Gastroesophageal sphincter (tissue), 4 donors: Measurements from ENCODE around the gene EXD3. TPM values are rescaled to one million over a fixed set of nuclear protein-coding genes. Genes with fewer than 3 reads are reported as not detected.

Source experiments
- ATAC-seq: fragments of 150-250 bp; one replicate; pipeline ENCODE4 v1.9.1; 2016; ENCODE audit warnings: mild to moderate bottlenecking, moderate library complexity
- H3K27ac ChIP-seq, 4 donors: fragments of 200-600 bp; sonication (generic) in 3 of 4; 1 replicate in 3 of 4; 2 replicates in 1 of 4; pipeline ENCODE4 v1.5.1; 2016 to 2019
- H3K27me3 ChIP-seq: fragments of 200-600 bp; sonication (generic); one replicate; pipeline ENCODE4 v1.5.1; 2019
- H3K36me3 ChIP-seq, 2 donors: fragments of 200-600 bp; sonication (generic); one replicate each; pipeline ENCODE4 v1.5.1; 2019; ENCODE audit warnings: control low read depth in 1 of 2
- H3K4me1 ChIP-seq, 3 donors: fragments of 200-600 bp; sonication (generic); 1 replicate in 2 of 3; 2 replicates in 1 of 3; pipeline ENCODE4 v1.5.1; 2016 to 2019; ENCODE audit warnings: control low read depth in 2 of 3
- H3K4me3 ChIP-seq, 2 donors: fragments of 200-600 bp; sonication (generic); one replicate each; pipeline ENCODE4 v1.5.1; 2019; ENCODE audit warnings: mild to moderate bottlenecking in 1 of 2, moderate library complexity in 1 of 2
- H3K9me3 ChIP-seq, 3 donors: fragments of 200-600 bp; sonication (generic); one replicate each; pipeline ENCODE4 v1.5.1; 2017 to 2019; ENCODE audit warnings: control low read depth in 2 of 3
- EP300 ChIP-seq: sonication (generic); formaldehyde crosslinking; IDR thresholded peaks from one replicate; pipeline ENCODE4 v1.6.1; 2017; ENCODE audit warnings: antibody characterized with exemption, mild to moderate bottlenecking
- POLR2A ChIP-seq, 2 donors: fragments of 450-650 bp; IDR thresholded peaks; one replicate each; pipeline ENCODE4 v1.6.1; 2017; ENCODE audit warnings: antibody characterized with exemption in 2 of 2, mild to moderate bottlenecking in 2 of 2, moderate library complexity in 1 of 2
- POLR2AphosphoS5 ChIP-seq: sonication (generic); formaldehyde crosslinking; IDR thresholded peaks from one replicate; pipeline ENCODE4 v1.6.1; 2017; ENCODE audit warnings: antibody characterized with exemption
- WGBS, 2 donors: methylation state at CpG; one replicate each; pipeline ENCODE4 v1.1.5; 2018; ENCODE audit warnings: low coverage in 1 of 2; 5-methylcytosine and 5-hydroxymethylcytosine counted together
- total RNA-seq, 4 donors: library from RNA; depleted of rRNA; stranded (reverse); fragments of >200 nt; gene quantifications; one replicate each; pipeline ENCODE4 v1.1.0, GENCODE V29; 2016
- TF ChIP-seq, protein P1 (sequence below), 4 experiments: fragments of 200-600 bp in 2 of 4; fragments of 450-650 bp in 2 of 4; sonication (generic) in 1 of 4; IDR thresholded peaks; one replicate each; pipeline ENCODE4 v1.5.1; 2017 to 2019; ENCODE audit warnings: antibody characterized with exemption in 4 of 4, mild to moderate bottlenecking in 2 of 4, moderate library complexity in 2 of 4

The EXD3 gene
- total RNA-seq, 4 donors from 2014 or later = 3.7 to 29.7 (median 10.9) TPM

DNA sequence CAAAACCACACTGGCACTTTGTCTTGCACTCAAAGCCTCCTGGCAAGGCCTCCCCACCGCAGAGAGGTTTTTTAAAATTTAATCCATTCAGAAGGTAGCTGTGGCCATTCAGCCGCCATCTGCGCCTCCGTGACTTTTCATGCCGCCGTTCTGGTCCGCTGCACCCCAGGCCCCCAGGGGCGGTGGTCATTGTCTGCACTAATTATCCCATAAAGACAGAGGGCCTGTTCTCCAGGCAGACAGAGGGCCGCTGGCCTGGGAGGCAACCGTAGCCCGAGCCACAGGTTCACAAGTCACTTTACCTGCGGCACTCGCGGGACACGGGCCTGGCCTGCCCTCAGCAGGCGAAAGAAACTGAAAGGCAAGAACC is 49.4 kb downstream of the EXD3 start:
- H3K4me3 ChIP-seq = no peak overlapping the region
- H3K27ac ChIP-seq = no peak overlapping the region
- H3K27me3 ChIP-seq = no peaks in the 10 kb centered on the region
- no peaks in the 10 kb centered on the region for H3K9me3 ChIP-seq
- no peak for ATAC-seq
- WGBS, 2 donors = 100% methylated on average over 5 of the region's 16 CpGs; no CpG with 5 or more reads in 1 of the 2 donors
- H3K36me3 ChIP-seq = peaks cover 0 to 53% of the 10 kb centered on the region in 2 donors
- TF ChIP-seq EP300 (no peak), POLR2A (IDR thresholded peaks at IDR 0.05) (no peak), POLR2AphosphoS5 (no peak)
- TF ChIP-seq, protein P1, sequence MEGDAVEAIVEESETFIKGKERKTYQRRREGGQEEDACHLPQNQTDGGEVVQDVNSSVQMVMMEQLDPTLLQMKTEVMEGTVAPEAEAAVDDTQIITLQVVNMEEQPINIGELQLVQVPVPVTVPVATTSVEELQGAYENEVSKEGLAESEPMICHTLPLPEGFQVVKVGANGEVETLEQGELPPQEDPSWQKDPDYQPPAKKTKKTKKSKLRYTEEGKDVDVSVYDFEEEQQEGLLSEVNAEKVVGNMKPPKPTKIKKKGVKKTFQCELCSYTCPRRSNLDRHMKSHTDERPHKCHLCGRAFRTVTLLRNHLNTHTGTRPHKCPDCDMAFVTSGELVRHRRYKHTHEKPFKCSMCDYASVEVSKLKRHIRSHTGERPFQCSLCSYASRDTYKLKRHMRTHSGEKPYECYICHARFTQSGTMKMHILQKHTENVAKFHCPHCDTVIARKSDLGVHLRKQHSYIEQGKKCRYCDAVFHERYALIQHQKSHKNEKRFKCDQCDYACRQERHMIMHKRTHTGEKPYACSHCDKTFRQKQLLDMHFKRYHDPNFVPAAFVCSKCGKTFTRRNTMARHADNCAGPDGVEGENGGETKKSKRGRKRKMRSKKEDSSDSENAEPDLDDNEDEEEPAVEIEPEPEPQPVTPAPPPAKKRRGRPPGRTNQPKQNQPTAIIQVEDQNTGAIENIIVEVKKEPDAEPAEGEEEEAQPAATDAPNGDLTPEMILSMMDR (IDR thresholded peaks at IDR 0.05) = no peak
- peaks cover 0 to 8% (median 0%) of the 10 kb centered on the region in 3 donors for H3K4me1 ChIP-seq

DNA sequence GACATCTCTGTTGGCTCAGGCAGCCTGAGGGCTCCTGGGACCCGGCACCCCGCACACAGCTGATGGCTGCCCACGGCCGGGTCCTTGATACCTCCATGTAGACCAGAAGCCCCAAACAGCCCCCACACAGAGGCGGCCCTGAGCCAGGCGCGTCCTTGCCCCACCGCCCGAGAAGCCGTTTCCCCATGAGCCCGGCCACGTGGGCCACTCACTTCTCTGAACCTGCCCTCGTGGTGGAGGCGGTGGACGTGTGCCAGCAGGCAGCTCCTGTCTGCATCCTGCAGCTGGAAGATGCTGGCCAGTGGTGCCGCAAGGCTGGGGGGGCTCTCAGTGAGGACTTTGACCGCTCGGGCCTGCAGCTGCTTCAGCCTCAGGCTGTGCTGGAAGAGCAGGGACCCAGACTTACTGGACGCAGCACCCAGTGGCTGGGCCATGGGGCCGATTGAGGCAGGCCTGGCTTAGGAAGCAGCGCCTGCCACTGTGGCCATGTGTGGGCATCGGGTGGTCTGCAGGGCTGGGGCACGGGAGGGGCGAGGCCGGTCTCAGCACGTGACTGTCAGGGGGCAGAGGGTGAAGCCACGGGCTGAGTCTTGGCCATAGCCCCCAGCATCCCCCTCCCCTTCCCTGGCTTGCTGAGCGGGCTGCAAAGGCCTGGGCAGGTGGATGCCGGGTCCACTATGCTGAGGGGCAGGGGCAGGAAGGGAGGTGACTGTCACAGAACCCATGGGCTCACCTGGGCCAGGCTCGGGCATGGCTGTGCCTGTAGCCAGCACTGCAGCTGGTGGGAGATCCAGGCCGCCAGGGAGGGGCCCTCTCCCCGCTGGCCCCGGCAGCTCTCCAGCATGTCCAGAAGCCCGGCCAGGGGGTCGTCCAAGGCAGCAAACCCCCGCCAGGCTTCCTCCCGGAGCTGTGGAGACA is 50.0 kb downstream of the EXD3 start:
- H3K27ac ChIP-seq = no peak overlapping the region
- WGBS, 2 donors = no CpG with 5 or more reads among the region's 37 CpGs
- no peak for ATAC-seq
- H3K4me1 ChIP-seq = peaks cover 0 to 14% (median 4%) of the 10 kb centered on the region in 3 donors
- H3K27me3 ChIP-seq = no peaks in the 10 kb centered on the region
- no peak overlapping the region for H3K4me3 ChIP-seq
- H3K9me3 ChIP-seq = no peaks in the 10 kb centered on the region
- peaks cover 0 to 53% of the 10 kb centered on the region in 2 donors for H3K36me3 ChIP-seq
- TF ChIP-seq POLR2AphosphoS5 = no peak

DNA sequence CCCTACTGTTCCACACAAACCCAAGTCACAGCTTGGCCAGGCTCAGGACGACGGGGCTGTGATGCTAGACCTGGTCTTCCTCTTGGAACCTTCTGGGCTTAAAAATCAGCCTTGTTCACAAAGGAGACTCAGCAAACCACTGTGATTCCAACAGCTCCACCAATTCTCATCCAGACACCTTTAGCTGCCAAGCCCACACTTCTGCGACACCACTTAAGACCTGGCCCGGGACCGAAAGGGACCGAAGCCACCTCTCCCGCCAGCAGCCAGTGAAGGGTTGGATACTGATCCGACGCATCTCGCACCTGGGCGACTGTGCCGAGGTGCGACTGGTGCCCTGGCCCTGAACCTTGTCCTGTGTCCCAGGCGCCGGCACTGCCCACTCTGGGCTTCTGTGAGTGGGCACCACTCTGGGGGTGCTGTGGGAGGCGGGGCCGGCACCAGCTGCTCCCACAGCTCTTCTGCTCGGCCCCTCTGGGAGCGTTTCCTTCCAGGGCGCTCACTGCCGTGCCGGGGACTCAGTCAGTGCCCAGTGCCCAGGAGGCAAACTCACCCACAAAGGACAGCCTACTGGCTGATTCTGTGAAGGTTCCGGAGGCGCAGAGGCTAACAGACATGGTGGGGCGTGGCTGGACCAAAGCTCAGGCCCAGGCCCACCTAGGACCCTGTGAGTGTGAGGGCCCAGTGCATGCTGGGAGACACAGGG is 50.9 kb downstream of the EXD3 start:
- 95 to 100% methylated on average over 3 to 4 of the region's 25 CpGs for WGBS, 2 donors
- TF ChIP-seq EP300 (no peak), POLR2AphosphoS5 (no peak), POLR2A (IDR thresholded peaks at IDR 0.05) (no peak)
- H3K27ac ChIP-seq = no peak overlapping the region
- H3K4me3 ChIP-seq = no peak overlapping the region
- peaks cover 0 to 60% of the 10 kb centered on the region in 2 donors for H3K36me3 ChIP-seq
- peaks cover 0 to 20% (median 5%) of the 10 kb centered on the region in 3 donors for H3K4me1 ChIP-seq
- H3K27me3 ChIP-seq = no peaks in the 10 kb centered on the region
- H3K9me3 ChIP-seq = no peaks in the 10 kb centered on the region
- no peak for ATAC-seq

DNA sequence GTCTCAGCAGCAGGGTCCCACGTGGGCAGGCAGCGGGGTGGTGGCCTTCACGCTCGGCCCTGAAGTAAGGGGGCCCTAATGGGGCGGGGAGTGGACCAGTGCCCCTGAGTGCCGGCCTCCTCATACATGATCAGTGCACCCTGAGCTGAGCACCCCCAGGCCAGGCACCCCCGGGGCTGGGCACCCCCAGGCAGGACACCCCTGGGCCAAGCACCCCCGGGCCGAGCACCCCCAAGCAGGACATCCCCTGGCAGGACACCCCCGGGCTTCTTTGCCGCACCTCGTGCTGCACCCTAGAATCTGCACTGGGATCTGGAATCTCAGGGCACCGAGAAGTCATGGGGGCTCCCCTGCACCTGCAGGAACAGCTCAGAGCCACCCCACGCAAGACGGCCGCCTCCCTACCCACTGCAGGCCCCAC is 51.4 kb downstream of the EXD3 start:
- no peak overlapping the region for H3K4me3 ChIP-seq
- no peak for ATAC-seq
- peaks cover 0 to 20% (median 5%) of the 10 kb centered on the region in 3 donors for H3K4me1 ChIP-seq
- H3K9me3 ChIP-seq = no peaks in the 10 kb centered on the region
- no peak for TF ChIP-seq POLR2AphosphoS5
- TF ChIP-seq, protein P1 (IDR thresholded peaks at IDR 0.05) = no peak
- TF ChIP-seq POLR2A (IDR thresholded peaks at IDR 0.05) = no peak
- TF ChIP-seq EP300 = no peak
- peaks cover 0 to 62% of the 10 kb centered on the region in 2 donors for H3K36me3 ChIP-seq
- H3K27me3 ChIP-seq = no peaks in the 10 kb centered on the region
- no CpG with 5 or more reads among the region's 16 CpGs for WGBS, 2 donors
- no peak overlapping the region for H3K27ac ChIP-seq

DNA sequence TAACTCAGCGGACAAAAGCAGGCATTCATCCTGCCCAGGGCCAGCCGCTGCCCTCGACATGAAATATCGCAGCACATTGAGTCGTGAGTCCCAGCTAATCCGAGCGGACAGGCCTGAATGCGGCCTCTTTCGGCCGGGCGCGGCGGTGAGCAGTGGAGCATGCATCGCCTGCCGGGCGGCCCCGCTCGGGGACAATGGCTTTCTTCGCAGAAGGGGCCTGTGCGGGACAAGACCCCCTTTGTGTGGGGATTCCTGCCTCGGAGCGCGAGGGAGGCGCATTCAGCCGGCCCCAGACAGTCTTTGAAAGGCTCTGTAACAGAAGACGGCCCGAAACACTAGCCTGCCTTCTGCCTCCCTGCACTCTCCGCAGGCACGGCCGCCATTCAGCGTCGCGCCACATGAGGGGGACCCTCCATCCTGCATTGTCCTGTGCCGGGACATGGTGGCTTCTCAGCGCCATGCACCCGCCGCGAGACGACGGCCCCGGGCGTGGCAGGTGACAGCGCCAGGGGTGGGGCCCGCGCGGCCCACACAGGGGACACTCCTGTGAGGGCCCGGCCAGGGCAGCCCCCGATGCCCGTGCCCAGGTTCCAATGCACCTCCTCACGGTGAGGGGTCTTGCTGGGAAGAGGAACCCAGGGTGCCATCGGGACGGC is 52.0 kb downstream of the EXD3 start:
- Histone ChIP-seq H3K4me3 (no peak overlapping the region), H3K4me1 (peaks cover 0 to 20% (median 5%) of the 10 kb centered on the region in 3 donors), H3K36me3 (peaks cover 0 to 67% of the 10 kb centered on the region in 2 donors), H3K9me3 (no peaks in the 10 kb centered on the region), H3K27ac (no peak overlapping the region), H3K27me3 (no peaks in the 10 kb centered on the region)
- ATAC-seq = no peak
- 62% methylated on average over 5 of the region's 52 CpGs; no CpG with 5 or more reads in 1 of the 2 donors for WGBS, 2 donors
- TF ChIP-seq POLR2A (IDR thresholded peaks at IDR 0.05) (no peak), EP300 (no peak), POLR2AphosphoS5 (no peak)
- TF ChIP-seq, protein P1 (IDR thresholded peaks at IDR 0.05) = no peak
